Pancreas (tissue), 10 donors: ENCODE data around the gene MTNR1A. TPM values are rescaled to one million over a fixed set of nuclear protein-coding genes. Genes with fewer than 3 reads are reported as not detected.
A peak's percentile ranks its signal among the peaks of the same experiment; 100 is the strongest.

Source experiments
- ATAC-seq, 4 donors: fragments of 200-7000 bp; cut with Tn5 transposase; one replicate each; pipeline versions ENCODE4 v1.8.0 to v1.9.1; 2020; ENCODE audit warnings: mild to moderate bottlenecking in 4 of 4, moderate library complexity in 4 of 4
- DNase-seq, 6 donors: peaks; one replicate each; pipeline ENCODE4 v3.0.0-alpha.2; 2020
- FAIRE-seq: peaks from 2 replicates; lab custom pipeline; 2012; peaks lifted over from hg19 to GRCh38; lab: Jason Lieb, UNC
- H3K27ac ChIP-seq, 4 donors: fragments of 200-600 bp; sonication (generic); 1 replicate in 3 of 4; 2 replicates in 1 of 4; pipeline versions ENCODE4 v1.5.0 to v1.8.0; 2020
- H3K27me3 ChIP-seq, 4 donors: fragments of 200-600 bp; one replicate each; pipeline ENCODE4 v1.8.0; 2021
- H3K36me3 ChIP-seq, 3 donors: fragments of 200-600 bp; sonication (generic) in 1 of 3; one replicate each; pipeline versions ENCODE4 v1.5.0 to v1.8.0; 2020 to 2021
- H3K4me1 ChIP-seq, 3 donors: fragments of 200-600 bp; one replicate each; pipeline ENCODE4 v1.8.0; 2021
- H3K4me3 ChIP-seq, 4 donors: fragments of 200-600 bp; sonication (generic) in 2 of 4; one replicate each; pipeline versions ENCODE4 v1.5.0 to v1.8.0; 2020 to 2021
- H3K9me3 ChIP-seq, 4 donors: fragments of 200-600 bp; one replicate each; pipeline ENCODE4 v1.8.0; 2021
- CTCF ChIP-seq, 4 donors: fragments of 200-600 bp; sonication (generic) in 3 of 4; IDR thresholded peaks; one replicate each; pipeline versions ENCODE4 v1.5.0 to v1.8.0; 2021; ENCODE audit warnings: antibody characterized with exemption in 4 of 4
- WGBS, 2 donors: extraction: QIAGEN DNeasy Blood & Tissue Kit; methylation state at CpG; one replicate each; pipeline ENCODE4 v1.1.7; 2013; 5-methylcytosine and 5-hydroxymethylcytosine counted together
- intact Hi-C, 3 donors: fragments of 100-400 bp; cut with DNase I; formaldehyde crosslinking; loops; one replicate each; pipeline versions ENCODE4 v1.11.1 to v1.14.2; 2022
- polyA plus RNA-seq, 2 donors: library from polyadenylated mRNA; stranded (reverse); fragments of 200-250 nt; gene quantifications; one replicate each; pipeline ENCODE4 v1.2.3, GENCODE V29; 2013
- total RNA-seq, 6 donors: library from RNA; stranded (reverse); fragmentation: NEBNext Ultra II Directional in 4 of 6; extraction: Animal tissue kit (Norgen Biotek cat#: 25700) in 4 of 6; gene quantifications; one replicate each; pipeline versions ENCODE4 v1.2.1 to v1.2.4, GENCODE V29; 2021 to 2023
- donor health status: healthy with polysubstance abuse.
- donor health status: DM: no; HTN: no; CAD: no; lungs with moderate emphysema.
- donor health status: DM: no; HTN: no; CAD: no.
- donor health status: control.
- donor health status: control.
- donor health status: Bipolar disorder and iron deficiency.
- donor health status: DM: yes; HTN: yes; CAD: no.
- donor health status: DM: no; HTN: no; CAD: no.
- donor health status: DM: no; HTN: no; CAD: no.
- donor health status: DM: yes; HTN: yes; CAD: no.

The MTNR1A gene
- total and polyA plus RNA-seq, 8 donors = 0.09 to 2.5 (median 0.92) TPM

GRCh38 chr4:186561748-186562147 is 6.4 kb upstream of the MTNR1A start:
- no peak overlapping the region for H3K27ac ChIP-seq
- FAIRE-seq = peak; percentile 47
- TF ChIP-seq CTCF (IDR thresholded peaks at IDR 0.05) = no peak
- H3K36me3 ChIP-seq = no peaks in the 10 kb centered on the region
- no peaks in the 10 kb centered on the region for H3K9me3 ChIP-seq
- no peak for ATAC-seq
- H3K4me1 ChIP-seq = no peaks in the 10 kb centered on the region
- no peak overlapping the region for H3K4me3 ChIP-seq
- 68 to 73% methylated on average over 1 of the region's 1 CpG for WGBS, 2 donors
- no peaks in the 10 kb centered on the region for H3K27me3 ChIP-seq
- intact Hi-C loops = no loop called here
- DNase-seq = no peak

GRCh38 chr4:186560647-186561046 is 5.3 kb upstream of the MTNR1A start:
- Histone ChIP-seq H3K27me3 (no peaks in the 10 kb centered on the region), H3K36me3 (no peaks in the 10 kb centered on the region), H3K27ac (no peak overlapping the region), H3K4me1 (no peaks in the 10 kb centered on the region), H3K9me3 (no peaks in the 10 kb centered on the region), H3K4me3 (no peak overlapping the region)
- intact Hi-C loops = no loop called here
- no peak for TF ChIP-seq CTCF (IDR thresholded peaks at IDR 0.05)
- FAIRE-seq (no peak), DNase-seq (no peak), ATAC-seq (no peak)
- WGBS, 2 donors = 90 to 96% methylated on average over 3 of the region's 3 CpGs

DNA sequence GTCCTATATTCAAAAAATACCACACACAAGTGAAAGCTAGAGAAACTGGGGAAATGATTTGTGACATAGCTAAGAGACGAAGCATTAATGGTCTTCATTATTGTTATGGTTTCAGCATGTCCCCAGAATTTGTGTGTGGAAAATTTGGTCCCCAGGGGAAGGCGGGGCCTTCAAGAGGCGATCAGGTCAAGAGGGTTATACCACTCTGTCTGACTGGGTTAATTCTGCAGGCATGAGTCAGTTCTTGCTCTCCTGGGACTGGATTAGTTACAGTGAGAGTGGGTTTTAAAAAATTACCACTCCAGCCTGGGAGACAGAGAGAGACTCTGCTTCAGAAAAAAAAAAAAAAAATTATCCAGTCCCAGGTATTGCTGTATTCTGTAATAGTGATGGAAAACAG is 2.1 kb upstream of the MTNR1A start:
- intact Hi-C loops = no loop called here
- no peaks in the 10 kb centered on the region for H3K27me3 ChIP-seq
- no peaks in the 10 kb centered on the region for H3K4me1 ChIP-seq
- no peak overlapping the region for H3K4me3 ChIP-seq
- no peak for FAIRE-seq
- no peak for TF ChIP-seq CTCF (IDR thresholded peaks at IDR 0.05)
- DNase-seq = no peak
- H3K27ac ChIP-seq = no peak overlapping the region
- 75 to 87% methylated on average over 3 of the region's 3 CpGs for WGBS, 2 donors
- ATAC-seq = no peak
- no peaks in the 10 kb centered on the region for H3K36me3 ChIP-seq
- no peaks in the 10 kb centered on the region for H3K9me3 ChIP-seq

DNA sequence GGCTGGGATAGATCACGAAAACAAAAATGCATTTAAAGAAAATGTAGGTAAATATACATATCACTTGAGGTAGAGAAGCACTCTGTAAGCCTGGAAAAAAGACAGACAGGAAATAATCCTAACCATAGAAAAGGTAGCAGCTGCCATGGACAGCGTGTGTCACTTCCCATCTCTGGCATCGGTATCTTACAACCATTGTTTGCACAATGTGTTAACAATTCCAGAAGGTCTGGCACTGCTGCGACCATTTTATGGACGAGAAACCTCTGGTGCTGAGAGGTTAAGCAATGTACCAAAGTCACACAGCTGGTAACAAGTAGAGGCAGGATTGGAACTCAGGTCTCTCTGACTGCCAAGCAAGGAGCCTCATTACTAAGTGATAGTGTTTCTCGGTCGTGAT is 1.7 kb upstream of the MTNR1A start:
- intact Hi-C loops = no loop called here
- WGBS, 2 donors = 31 to 45% methylated on average over 7 of the region's 7 CpGs

More for the DNA sequence above, 1.7 kb upstream of the MTNR1A start:
- peaks cover 0 to under 1% (median 0%) of the 10 kb centered on the region in 4 donors for H3K27me3 ChIP-seq
- DNase-seq = no peak
- no peak for TF ChIP-seq CTCF (IDR thresholded peaks at IDR 0.05)
- no peak overlapping the region for H3K4me3 ChIP-seq
- no peaks in the 10 kb centered on the region for H3K4me1 ChIP-seq
- H3K36me3 ChIP-seq = no peaks in the 10 kb centered on the region
- no peaks in the 10 kb centered on the region for H3K9me3 ChIP-seq
- H3K27ac ChIP-seq = no peak overlapping the region
- no peak for ATAC-seq
- no peak for FAIRE-seq
